AG04450 (cell line): ENCODE data around the gene GSG1L. TPM values are rescaled to one million over a fixed set of nuclear protein-coding genes. Genes with fewer than 3 reads are reported as not detected.

ENCODE experiments used
- CTCF ChIA-PET: fragments of 300-600, 350-600 bp; formaldehyde crosslinking; extraction: SDS; loops from one replicate; lab custom pipeline; 2022; ENCODE audit warnings: antibody characterized with exemption, inconsistent platforms; lab: Charles Lee
- POLR2A ChIA-PET: fragments of 350-600 bp; formaldehyde crosslinking; extraction: SDS; loops from one replicate; lab custom pipeline; 2021; ENCODE audit warnings: antibody characterized with exemption, inconsistent platforms; lab: Yijun Ruan, JAX
- DNase-seq: peaks from one replicate; pipeline ENCODE4 v3.0.0-alpha.2; 2011; ENCODE audit warnings: low read depth, low spot score
- H3K27ac ChIP-seq: one replicate; pipeline ENCODE4 v1.5.1; 2012; ENCODE audit warnings: low read depth, low read length, control low read depth
- H3K27me3 ChIP-seq: one replicate; pipeline ENCODE4 v1.6.0; 2012; ENCODE audit warnings: low read length; ENCODE audit not compliant: control insufficient read depth, insufficient read depth
- H3K4me3 ChIP-seq: 2 replicates; pipeline ENCODE4 v1.5.1; 2011; ENCODE audit warnings: mild to moderate bottlenecking, low read depth, low read length, control low read depth
- H3K9me3 ChIP-seq: 2 replicates; pipeline ENCODE4 v1.5.1; 2012; ENCODE audit warnings: low read length; ENCODE audit not compliant: control insufficient read depth, insufficient read depth
- CTCF ChIP-seq: IDR thresholded peaks from 2 replicates; pipeline ENCODE4 v1.5.1; 2011; ENCODE audit warnings: low read depth, low read length, control low read depth, inconsistent platforms
- polyA plus RNA-seq: library from polyadenylated mRNA; depleted of rRNA; stranded (reverse); fragments of >200 nt; gene quantifications from 2 replicates; pipeline ENCODE4 v1.2.3, GENCODE V29; 2011

The GSG1L gene
- polyA plus RNA-seq, 1 experiment: not detected

DNA sequence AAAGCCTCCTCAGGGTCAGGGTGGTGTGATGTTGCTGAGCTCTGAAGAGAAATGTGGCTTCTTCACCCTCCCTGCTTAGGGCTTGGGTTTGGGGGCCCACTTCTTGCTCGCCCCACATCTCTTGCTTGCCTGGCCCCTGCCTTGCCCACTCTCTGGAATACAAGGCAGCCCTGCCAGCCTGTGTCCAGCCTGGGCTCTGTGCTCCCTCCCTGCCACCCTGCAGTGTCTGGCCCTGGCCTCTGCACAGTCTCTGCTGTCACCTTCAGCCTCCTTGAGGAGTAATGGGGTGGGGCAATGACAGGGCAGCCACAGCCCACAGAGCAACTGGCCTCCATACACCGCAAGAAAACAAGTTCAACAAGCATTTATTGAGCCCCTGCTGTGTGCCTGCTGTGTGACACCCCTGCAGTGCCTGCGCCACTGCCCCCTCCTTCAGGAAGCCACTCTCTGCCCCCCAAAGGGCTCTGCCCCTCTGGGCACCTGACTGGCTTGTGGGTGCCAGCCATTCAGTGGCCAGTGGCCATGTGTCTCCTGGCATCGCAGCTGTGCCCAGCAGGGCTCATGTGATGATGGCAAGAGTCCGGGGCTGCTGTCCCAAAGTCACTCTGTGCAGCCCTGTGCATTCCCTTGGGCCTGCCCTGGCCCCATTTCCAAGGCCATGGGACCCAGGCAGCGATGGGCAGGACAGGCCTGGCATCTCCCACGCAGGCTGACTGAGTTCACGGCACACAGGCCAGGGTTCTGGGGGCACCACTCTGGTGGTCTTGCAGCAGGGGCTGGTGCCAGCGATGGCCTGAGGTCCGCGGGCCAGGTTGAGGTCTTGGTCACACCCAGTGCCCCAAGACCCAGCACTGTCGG lies 272.7 kb downstream of the GSG1L start:
- ChIA-PET CTCF (interaction anchor here (2.5 kb wide), 1 partner anchor 11 kb away, joined by 13 read pairs; no protein-coding TSS in a partner anchor), POLR2A (no interaction called here)
- Histone ChIP-seq H3K4me3 (no peak overlapping the region), H3K9me3 (no peaks in the 10 kb centered on the region), H3K27me3 (no peaks in the 10 kb centered on the region), H3K27ac (no peak overlapping the region)
- TF ChIP-seq CTCF: no peak
- no peak for DNase-seq

- Histone ChIP-seq H3K27ac (no peak overlapping the region), H3K9me3 (no peaks in the 10 kb centered on the region), H3K4me3 (no peak overlapping the region), H3K27me3 (no peaks in the 10 kb centered on the region)
- DNase-seq: no peak
- ChIA-PET CTCF (interaction anchor here (2.5 kb wide), 1 partner anchor 10 kb away, joined by 13 read pairs; no protein-coding TSS in a partner anchor), POLR2A (no interaction called here)
- TF ChIP-seq CTCF: no peak
Measured at GRCh38 chr16:27789595-27790241, 273.8 kb downstream of the GSG1L start.

DNA sequence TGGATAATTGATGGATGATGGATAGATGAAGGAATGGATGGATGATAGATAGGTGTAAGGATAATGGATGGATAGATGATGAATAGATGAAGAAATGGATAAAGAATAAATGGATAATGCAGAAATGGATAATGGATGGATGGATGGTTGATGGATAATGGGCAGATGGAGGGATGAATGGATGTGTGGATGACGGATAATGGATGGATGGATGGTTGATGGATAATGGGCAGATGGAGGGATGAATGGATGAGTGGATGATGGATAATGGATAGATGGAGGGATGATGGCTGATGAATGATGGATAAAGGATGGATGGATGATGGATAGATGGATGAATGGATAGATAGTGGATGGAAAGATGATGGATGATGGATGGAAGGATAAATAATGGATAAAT lies 274.4 kb downstream of the GSG1L start:
- Histone ChIP-seq H3K27ac (no peak overlapping the region), H3K27me3 (no peaks in the 10 kb centered on the region), H3K9me3 (no peaks in the 10 kb centered on the region), H3K4me3 (no peak overlapping the region)
- no peak for TF ChIP-seq CTCF
- DNase-seq: no peak
- CTCF ChIA-PET: interaction anchor here (2.5 kb wide), 1 partner anchor 9 kb away, joined by 13 read pairs; no protein-coding TSS in a partner anchor
- POLR2A ChIA-PET: no interaction called here

DNA sequence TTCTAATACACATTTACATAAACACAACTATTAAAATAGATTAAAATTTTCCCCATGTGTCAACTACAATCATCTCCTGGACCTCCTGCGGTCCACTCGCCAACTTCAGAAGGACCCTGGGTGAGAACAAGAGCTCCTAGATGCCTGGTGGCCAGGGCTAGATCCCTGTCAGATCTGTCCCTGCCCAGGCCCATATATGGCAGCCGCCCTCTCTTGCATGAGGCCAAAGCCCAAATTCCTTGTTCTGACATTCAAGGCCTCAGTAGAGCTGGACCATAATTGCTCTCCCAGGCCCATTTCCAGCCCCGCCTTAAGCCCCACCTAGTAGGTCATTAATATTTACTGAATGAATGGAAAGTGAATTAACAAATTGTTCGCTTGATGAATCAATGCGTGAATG lies 275.8 kb downstream of the GSG1L start:
- H3K27ac ChIP-seq: no peak overlapping the region
- H3K27me3 ChIP-seq: no peaks in the 10 kb centered on the region
- no peak for DNase-seq
- H3K4me3 ChIP-seq: no peak overlapping the region
- ChIA-PET POLR2A (no interaction called here), CTCF (no interaction called here)
- TF ChIP-seq CTCF: no peak
- H3K9me3 ChIP-seq: no peaks in the 10 kb centered on the region
